ENCODE measurements around the gene EML1.

Gene EML1

DNA sequence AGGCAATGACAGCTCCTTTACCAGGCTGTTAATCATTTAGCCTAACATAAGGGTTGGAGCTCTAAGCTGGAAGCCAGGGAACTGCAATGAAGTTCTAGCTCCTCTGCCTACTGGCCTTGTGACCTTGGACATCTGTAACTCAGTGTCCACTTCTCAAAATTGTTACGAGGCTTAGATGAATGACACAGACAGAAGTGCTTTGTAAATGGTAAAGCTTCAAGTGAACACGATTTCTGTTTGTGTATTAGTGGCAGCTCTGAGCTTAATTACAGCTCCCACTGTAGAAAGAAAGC lies 122.8 kb downstream of the EML1 start:
- Histone ChIP-seq H3K27me3 (ENCODE audit: control insufficient read depth, insufficient read depth, low read length) (no peaks in the 10 kb centered on the region; the same call in 1 of the 2 replicates), H3K4me1 (ENCODE audit: control insufficient read depth, insufficient read depth, low read length) (peaks cover 3% of the 10 kb centered on the region), H3K36me3 (ENCODE audit: control insufficient read depth, insufficient read depth, low read length) (0 out of 2 replicates have a peak, but pooled peaks cover 3% of the 10 kb centered on the region), H3K4me3 (ENCODE audit: low read length) (no peak overlapping the region), H3K27ac (ENCODE audit: low read length) (no peak overlapping the region), H3K9me3 (ENCODE audit: control insufficient read depth, insufficient read depth, low read length) (no peaks in the 10 kb centered on the region)
- WGBS (ENCODE audit: insufficient coverage, insufficient read length): no CpG with 5 or more reads among the region's 2 CpGs
- DNase-seq (ENCODE audit: low read depth, low spot score): no peak

DNA sequence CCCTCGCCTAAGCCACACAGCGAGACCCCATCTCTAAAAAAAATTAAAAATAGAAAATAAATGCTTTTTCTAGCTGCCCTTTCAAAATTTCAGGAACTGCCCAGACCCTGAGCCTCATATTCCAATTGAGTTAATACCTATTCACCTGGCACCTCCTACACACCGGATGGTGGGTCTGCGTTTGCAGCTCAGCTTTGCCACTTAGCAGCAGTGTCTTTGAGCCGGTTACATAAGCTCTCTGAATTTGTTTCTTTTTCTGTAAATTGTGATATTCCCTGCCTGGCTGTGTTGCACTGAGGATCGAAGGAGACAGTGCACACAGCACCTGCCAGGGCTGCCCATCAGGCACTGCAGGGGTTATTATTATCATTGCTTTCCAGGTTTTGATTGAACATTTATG lies 125.6 kb downstream of the EML1 start:
- no peak for DNase-seq (ENCODE audit: low read depth, low spot score)
- Histone ChIP-seq H3K36me3 (ENCODE audit: control insufficient read depth, insufficient read depth, low read length) (0 out of 2 replicates have a peak, but pooled peaks cover 3% of the 10 kb centered on the region), H3K27ac (ENCODE audit: low read length) (no peak overlapping the region), H3K9me3 (ENCODE audit: control insufficient read depth, insufficient read depth, low read length) (no peaks in the 10 kb centered on the region), H3K27me3 (ENCODE audit: control insufficient read depth, insufficient read depth, low read length) (no peaks in the 10 kb centered on the region; the same call in 1 of the 2 replicates), H3K4me1 (ENCODE audit: control insufficient read depth, insufficient read depth, low read length) (peaks cover 3% of the 10 kb centered on the region), H3K4me3 (ENCODE audit: low read length) (no peak overlapping the region)
- WGBS (ENCODE audit: insufficient coverage, insufficient read length): no CpG with 5 or more reads among the region's 6 CpGs

DNA sequence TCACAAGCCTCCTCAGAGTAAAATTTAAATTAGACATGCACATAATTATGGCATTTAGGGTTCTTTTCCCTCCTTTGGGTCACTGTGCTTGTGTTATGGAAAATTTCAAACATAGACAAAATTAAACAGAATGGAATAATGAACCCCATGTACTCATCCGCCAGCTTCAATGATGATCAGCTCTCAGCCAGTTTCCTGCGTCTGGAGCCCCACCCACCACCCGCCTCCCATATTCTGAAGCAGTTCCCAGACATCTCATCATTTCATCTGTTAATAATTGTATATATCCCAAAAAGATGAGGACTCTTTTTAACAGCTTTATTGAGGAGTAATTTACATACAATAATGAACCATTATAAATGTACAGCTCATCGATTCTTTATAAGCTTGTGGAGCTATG lies 128.2 kb downstream of the EML1 start:
- no peaks in the 10 kb centered on the region for H3K9me3 ChIP-seq (ENCODE audit: control insufficient read depth, insufficient read depth, low read length)
- H3K36me3 ChIP-seq (ENCODE audit: control insufficient read depth, insufficient read depth, low read length): no peaks in the 10 kb centered on the region
- no peak overlapping the region for H3K4me3 ChIP-seq (ENCODE audit: low read length)
- H3K27ac ChIP-seq (ENCODE audit: low read length): no peak overlapping the region
- no peaks in the 10 kb centered on the region; the same call in 1 of the 2 replicates for H3K27me3 ChIP-seq (ENCODE audit: control insufficient read depth, insufficient read depth, low read length)
- H3K4me1 ChIP-seq (ENCODE audit: control insufficient read depth, insufficient read depth, low read length): peaks cover 3% of the 10 kb centered on the region
- no peak for DNase-seq (ENCODE audit: low read depth, low spot score)
- no CpG with 5 or more reads among the region's 4 CpGs for WGBS (ENCODE audit: insufficient coverage, insufficient read length)

DNA sequence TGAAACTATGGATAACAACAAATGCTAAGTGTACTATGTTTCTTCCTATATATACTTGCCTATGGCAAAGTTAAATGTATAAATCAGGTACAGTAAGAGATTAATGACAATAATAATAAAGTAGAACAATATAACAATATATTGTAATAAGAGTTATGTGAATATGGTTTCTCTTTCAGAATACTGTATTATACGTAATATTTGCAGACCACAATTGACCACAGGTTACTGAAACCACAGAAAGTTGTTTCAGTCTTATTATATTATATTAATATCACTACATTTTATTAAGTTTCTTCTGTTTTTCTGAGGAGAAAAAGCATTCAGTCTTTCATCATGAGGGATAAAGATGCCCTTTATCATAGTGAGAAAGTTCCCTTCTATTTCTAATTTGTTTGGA lies 131.2 kb downstream of the EML1 start:
- WGBS (ENCODE audit: insufficient coverage, insufficient read length): no CpG with 5 or more reads among the region's 1 CpG

DNA sequence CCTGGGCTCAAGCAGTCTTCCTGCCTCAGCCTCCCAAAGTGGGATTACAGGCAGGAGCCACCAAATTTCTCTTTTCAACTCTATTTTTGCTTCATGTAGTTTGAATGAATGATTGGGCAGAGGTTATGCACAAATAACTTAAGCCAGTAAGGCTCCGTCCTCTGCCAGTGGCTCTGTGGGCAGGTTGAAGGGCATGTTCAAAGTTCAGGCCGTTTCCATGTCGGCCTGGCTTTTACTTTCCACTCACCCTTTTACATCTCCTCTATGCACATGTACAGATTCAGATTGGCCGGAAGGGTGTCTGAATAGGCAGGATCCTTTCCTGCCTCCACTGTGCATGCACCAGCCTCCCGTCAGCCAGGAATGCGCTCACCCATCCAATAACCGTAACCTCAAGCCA lies 132.3 kb downstream of the EML1 start:
- Histone ChIP-seq H3K9me3 (ENCODE audit: control insufficient read depth, insufficient read depth, low read length) (no peaks in the 10 kb centered on the region), H3K27ac (ENCODE audit: low read length) (no peak overlapping the region), H3K27me3 (ENCODE audit: control insufficient read depth, insufficient read depth, low read length) (no peaks in the 10 kb centered on the region), H3K36me3 (ENCODE audit: control insufficient read depth, insufficient read depth, low read length) (no peaks in the 10 kb centered on the region), H3K4me1 (ENCODE audit: control insufficient read depth, insufficient read depth, low read length) (no peaks in the 10 kb centered on the region), H3K4me3 (ENCODE audit: low read length) (no peak overlapping the region)
- no CpG with 5 or more reads among the region's 7 CpGs for WGBS (ENCODE audit: insufficient coverage, insufficient read length)
- DNase-seq (ENCODE audit: low read depth, low spot score): no peak

More for the DNA sequence above, 131.2 kb downstream of the EML1 start:
- H3K36me3 ChIP-seq (ENCODE audit: control insufficient read depth, insufficient read depth, low read length): no peaks in the 10 kb centered on the region
- H3K27ac ChIP-seq (ENCODE audit: low read length): no peak overlapping the region
- H3K4me1 ChIP-seq (ENCODE audit: control insufficient read depth, insufficient read depth, low read length): peaks cover 3% of the 10 kb centered on the region
- no peaks in the 10 kb centered on the region for H3K27me3 ChIP-seq (ENCODE audit: control insufficient read depth, insufficient read depth, low read length)
- H3K9me3 ChIP-seq (ENCODE audit: control insufficient read depth, insufficient read depth, low read length): no peaks in the 10 kb centered on the region
- DNase-seq (ENCODE audit: low read depth, low spot score): no peak
- H3K4me3 ChIP-seq (ENCODE audit: low read length): no peak overlapping the region

DNA sequence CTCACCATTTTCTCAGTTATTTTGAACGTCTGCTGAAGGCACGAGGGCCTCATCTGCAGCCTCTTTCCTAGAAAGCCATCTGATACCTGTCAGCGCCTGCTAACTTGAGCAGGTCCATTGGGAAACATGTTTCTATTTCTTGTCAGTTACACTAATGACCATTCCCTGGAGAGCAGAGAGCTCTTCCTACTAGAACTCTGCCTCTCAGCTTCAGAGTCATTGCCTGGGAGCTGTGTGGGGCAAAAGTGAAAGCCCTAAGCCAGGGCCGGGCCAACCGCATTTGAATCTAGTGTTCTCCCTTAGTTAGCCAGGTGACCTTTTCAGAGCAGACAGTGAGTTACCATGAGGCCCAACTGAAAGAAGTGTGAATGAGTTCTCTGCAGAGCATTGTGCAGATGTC lies 135.8 kb downstream of the EML1 start:
- DNase-seq (ENCODE audit: low read depth, low spot score): no peak
- no CpG with 5 or more reads among the region's 5 CpGs for WGBS (ENCODE audit: insufficient coverage, insufficient read length)
- Histone ChIP-seq H3K27ac (ENCODE audit: low read length) (no peak overlapping the region), H3K36me3 (ENCODE audit: control insufficient read depth, insufficient read depth, low read length) (no peaks in the 10 kb centered on the region), H3K4me1 (ENCODE audit: control insufficient read depth, insufficient read depth, low read length) (no peaks in the 10 kb centered on the region), H3K27me3 (ENCODE audit: control insufficient read depth, insufficient read depth, low read length) (no peaks in the 10 kb centered on the region), H3K4me3 (ENCODE audit: low read length) (no peak overlapping the region), H3K9me3 (ENCODE audit: control insufficient read depth, insufficient read depth, low read length) (no peaks in the 10 kb centered on the region)

DNA sequence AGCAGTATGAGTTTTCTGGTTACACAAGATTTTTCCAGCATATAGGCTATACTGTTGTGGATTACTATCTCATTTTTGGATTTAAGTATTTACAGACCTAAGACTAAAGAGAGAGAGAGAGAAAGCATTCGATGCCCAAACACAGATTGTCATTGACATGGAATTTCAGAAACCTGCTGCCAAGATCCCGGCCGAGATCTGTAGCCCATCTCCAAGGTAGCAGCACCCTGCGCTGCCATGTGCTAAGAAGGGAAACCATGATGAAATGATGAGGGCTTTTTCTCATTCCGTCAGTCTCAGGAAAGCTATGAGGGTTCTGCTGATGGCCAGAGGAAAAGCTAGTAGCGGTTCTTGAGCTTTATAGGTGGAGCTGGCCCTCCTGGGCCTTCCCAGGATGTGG lies 136.4 kb downstream of the EML1 start:
- Histone ChIP-seq H3K9me3 (ENCODE audit: control insufficient read depth, insufficient read depth, low read length) (no peaks in the 10 kb centered on the region), H3K27me3 (ENCODE audit: control insufficient read depth, insufficient read depth, low read length) (no peaks in the 10 kb centered on the region), H3K4me1 (ENCODE audit: control insufficient read depth, insufficient read depth, low read length) (no peaks in the 10 kb centered on the region), H3K36me3 (ENCODE audit: control insufficient read depth, insufficient read depth, low read length) (no peaks in the 10 kb centered on the region), H3K27ac (ENCODE audit: low read length) (no peak overlapping the region), H3K4me3 (ENCODE audit: low read length) (no peak overlapping the region)
- DNase-seq (ENCODE audit: low read depth, low spot score): no peak
- no CpG with 5 or more reads among the region's 6 CpGs for WGBS (ENCODE audit: insufficient coverage, insufficient read length)

DNA sequence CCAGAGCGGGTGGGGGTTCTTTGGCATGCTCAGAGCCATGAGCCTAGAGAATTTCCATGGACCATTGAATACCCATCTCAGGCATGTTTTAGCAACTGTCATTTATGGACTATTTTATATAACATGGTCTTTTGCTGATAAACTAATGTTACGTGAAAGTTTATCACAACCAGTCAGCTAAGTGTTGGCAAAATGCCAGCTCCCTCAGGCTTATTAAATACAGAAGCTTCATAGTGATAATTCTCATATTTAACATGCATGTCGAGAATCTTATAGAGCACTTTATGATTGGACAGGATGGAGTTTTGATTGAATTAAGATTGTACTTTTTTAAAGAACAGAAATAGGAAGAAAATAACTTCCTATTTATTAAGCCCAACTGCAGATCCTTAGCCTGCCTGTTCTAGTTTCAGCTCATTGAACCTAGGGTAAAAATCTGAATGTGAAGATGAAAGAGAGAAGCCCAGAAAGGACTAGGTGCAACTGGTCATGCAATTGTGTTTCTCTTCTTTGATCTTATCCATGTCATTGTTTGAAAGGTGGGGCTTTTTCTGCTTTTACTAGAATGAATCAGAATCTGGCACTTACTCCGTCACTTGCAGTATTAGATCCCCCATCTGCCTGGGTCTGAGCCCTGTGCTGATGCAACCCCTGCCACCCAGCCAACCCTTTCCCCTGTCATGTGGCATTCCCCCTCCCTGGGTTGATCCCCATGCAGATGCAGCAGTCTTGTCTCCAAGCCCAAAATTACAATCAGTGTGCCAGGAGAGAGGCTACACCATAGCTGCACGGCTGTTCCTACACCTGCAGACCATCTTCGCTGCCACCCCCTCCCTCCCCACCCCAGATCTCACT lies 137.4 kb downstream of the EML1 start:
- Histone ChIP-seq H3K9me3 (ENCODE audit: control insufficient read depth, insufficient read depth, low read length) (no peaks in the 10 kb centered on the region), H3K4me3 (ENCODE audit: low read length) (no peak overlapping the region), H3K4me1 (ENCODE audit: control insufficient read depth, insufficient read depth, low read length) (no peaks in the 10 kb centered on the region), H3K27ac (ENCODE audit: low read length) (no peak overlapping the region), H3K27me3 (ENCODE audit: control insufficient read depth, insufficient read depth, low read length) (no peaks in the 10 kb centered on the region), H3K36me3 (ENCODE audit: control insufficient read depth, insufficient read depth, low read length) (no peaks in the 10 kb centered on the region)
- DNase-seq (ENCODE audit: low read depth, low spot score): no peak
- no CpG with 5 or more reads among the region's 6 CpGs for WGBS (ENCODE audit: insufficient coverage, insufficient read length)

DNA sequence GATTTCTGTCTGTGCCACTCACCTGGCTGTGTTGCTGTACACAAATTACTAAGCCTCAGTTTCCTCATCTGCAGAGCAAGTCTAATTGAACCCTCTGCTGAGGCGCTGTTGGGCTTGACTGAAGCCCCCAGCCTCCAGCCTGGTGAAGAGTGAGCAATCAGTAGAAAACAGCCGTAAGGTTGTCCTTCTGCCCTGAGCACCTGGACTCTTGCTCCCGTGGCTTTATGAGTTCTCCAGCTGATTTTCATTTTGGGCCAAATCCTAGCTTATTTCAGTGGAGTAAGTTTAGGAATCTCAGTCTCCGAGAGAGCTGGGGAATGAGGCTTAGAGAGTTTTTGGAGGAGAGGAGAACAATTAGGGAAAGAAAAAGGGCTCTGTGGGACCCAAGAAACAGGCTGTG lies 138.1 kb downstream of the EML1 start:
- Histone ChIP-seq H3K4me1 (ENCODE audit: control insufficient read depth, insufficient read depth, low read length) (no peaks in the 10 kb centered on the region), H3K4me3 (ENCODE audit: low read length) (no peak overlapping the region), H3K27me3 (ENCODE audit: control insufficient read depth, insufficient read depth, low read length) (no peaks in the 10 kb centered on the region), H3K27ac (ENCODE audit: low read length) (no peak overlapping the region), H3K9me3 (ENCODE audit: control insufficient read depth, insufficient read depth, low read length) (no peaks in the 10 kb centered on the region), H3K36me3 (ENCODE audit: control insufficient read depth, insufficient read depth, low read length) (no peaks in the 10 kb centered on the region)
- DNase-seq (ENCODE audit: low read depth, low spot score): no peak
- WGBS (ENCODE audit: insufficient coverage, insufficient read length): no CpG with 5 or more reads among the region's 4 CpGs

DNA sequence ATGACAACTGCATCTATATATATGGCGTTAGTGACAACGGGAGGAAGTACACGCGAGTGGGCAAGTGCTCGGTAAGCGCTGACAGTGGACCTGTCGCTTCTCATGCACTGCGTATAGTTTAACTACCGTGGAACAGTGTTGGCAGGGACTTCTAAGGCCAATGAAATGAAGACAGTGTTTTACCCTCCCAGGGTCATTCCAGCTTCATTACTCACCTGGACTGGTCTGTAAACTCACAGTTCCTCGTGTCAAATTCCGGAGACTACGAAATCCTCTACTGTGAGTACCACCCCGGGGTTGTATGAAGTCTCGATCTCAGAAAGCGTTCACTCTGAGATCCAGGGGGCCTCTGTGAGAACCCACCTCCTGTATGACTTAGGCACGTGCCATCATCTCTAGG lies 142.8 kb downstream of the EML1 start:
- Histone ChIP-seq H3K4me3 (ENCODE audit: low read length) (no peak overlapping the region), H3K27ac (ENCODE audit: low read length) (no peak overlapping the region), H3K9me3 (ENCODE audit: control insufficient read depth, insufficient read depth, low read length) (no peaks in the 10 kb centered on the region), H3K36me3 (ENCODE audit: control insufficient read depth, insufficient read depth, low read length) (no peaks in the 10 kb centered on the region), H3K27me3 (ENCODE audit: control insufficient read depth, insufficient read depth, low read length) (no peaks in the 10 kb centered on the region), H3K4me1 (ENCODE audit: control insufficient read depth, insufficient read depth, low read length) (no peaks in the 10 kb centered on the region)
- DNase-seq (ENCODE audit: low read depth, low spot score): no peak
- no CpG with 5 or more reads among the region's 16 CpGs for WGBS (ENCODE audit: insufficient coverage, insufficient read length)
